Measurements from ENCODE around the gene B4GALNT2. TPM values are rescaled to one million over a fixed set of nuclear protein-coding genes. Genes with fewer than 3 reads are reported as not detected.

Gene B4GALNT2
- total and polyA plus RNA-seq, 2 donors (not counting 1 experiment from before 2014, with no cell fraction given) = 0.12 TPM; not detected in 1

GRCh38 chr17:49223517-49224197 lies 91.1 kb downstream of the B4GALNT2 start:
- Mint-ChIP-seq H3K4me3 (peak overlapping the region; percentile 87), H3K27ac (peak overlapping the region; percentile 62), H3K27me3 (peaks cover 4% of the 10 kb centered on the region), H3K4me1 (peaks cover 49% of the 10 kb centered on the region), H3K9me3 (ENCODE audit: insufficient read depth) (no peaks in the 10 kb centered on the region)
- Histone ChIP-seq H3K4me2 (replicated peaks; ENCODE audit: low read depth, low read length, poor library complexity, severe bottlenecking) (peak overlapping the region; percentile 85), H3K27ac (ENCODE audit: low read length in 2 of 2) (no peak overlapping the region), H3K9ac (ENCODE audit: low read length) (peak overlapping the region; percentile 57), H3K4me1 (ENCODE audit: control insufficient read depth in 2 of 2, insufficient read depth in 2 of 2, low read length in 2 of 2) (peaks cover 50 to 58% of the 10 kb centered on the region in 2 donors), H4K20me1 (ENCODE audit: control insufficient read depth, insufficient read depth, low read length, poor library complexity, severe bottlenecking) (peaks cover 5% of the 10 kb centered on the region), H3K27me3 (replicated peaks in 1 of 4; ENCODE audit: control extremely low read depth in 1 of 4, control insufficient read depth in 3 of 4, insufficient read depth in 4 of 4, low read length in 3 of 4) (peaks cover 0 to 16% (median 7%) of the 10 kb centered on the region in 4 experiments), H3K36me3 (replicated peaks in 1 of 2; ENCODE audit: control extremely low read depth in 1 of 2, control insufficient read depth in 1 of 2, extremely low read depth in 1 of 2, insufficient read depth in 2 of 2, low read length in 1 of 2) (peaks cover 0 to 12% of the 10 kb centered on the region in 2 experiments), H2AFZ (ENCODE audit: insufficient read depth, low read depth, low read length, poor library complexity, severe bottlenecking) (no peak overlapping the region), H3K4me3 (ENCODE audit: control extremely low read depth in 1 of 5, extremely low read depth in 1 of 5, insufficient read depth in 1 of 5, low read depth in 2 of 5, low read length in 4 of 5) (peak overlapping the region in 4 of 5 experiments; percentile 31 to 56 (median 42)), H3K79me2 (ENCODE audit: control insufficient read depth, insufficient read depth, low read length) (no peaks in the 10 kb centered on the region), H3K9me3 (ENCODE audit: control extremely low read depth in 1 of 3, control insufficient read depth in 2 of 3, insufficient read depth in 1 of 3, low read length in 2 of 3) (peaks cover 0 to 12% (median 0%) of the 10 kb centered on the region in 3 donors)
- intact Hi-C loops (cut with micrococcal nuclease) = no loop called here
- TF ChIP-seq CTCF (IDR thresholded peaks at IDR 0.05) (peak; percentile 90), EZH2 (IDR thresholded peaks at IDR 0.05; ENCODE audit: borderline replicate concordance, insufficient read depth, low read depth, low read length, poor library complexity, severe bottlenecking) (no peak)
- ChIA-PET CTCF (interaction anchor here (0.8 to 9.5 kb wide), 9 partner anchors 10 to 68 kb away, joined by 3 to 332 read pairs (median 32); partner anchors contain the start of genes ABI3 and GNGT2), POLR2A (interaction anchor here (0.8 to 1.4 kb wide), 6 partner anchors 10 to 32 kb away, joined by 3 to 5 read pairs (median 4); partner anchors contain the start of genes ABI3 and GNGT2)
- ATAC-seq (ENCODE audit: low read depth) (peak; percentile 28), DNase-seq (peak; percentile 72)
- 2% methylated on average over 23 of the region's 31 CpGs for WGBS (ENCODE audit: insufficient coverage)
